H1 (cell line): Measurements from ENCODE around the gene PTPN12. TPM values are rescaled to one million over a fixed set of nuclear protein-coding genes. Genes with fewer than 3 reads are reported as not detected.

Experiments
- CTCF ChIA-PET: fragments of 300-600 bp; sonication (Branson Sonifier 250); formaldehyde crosslinking; loops from one replicate; lab custom pipeline; 2021; ENCODE audit not compliant: partially characterized antibody; lab: Charles Lee
- POLR2A ChIA-PET: fragments of 300-600 bp; sonication (Branson Sonifier 250); formaldehyde crosslinking; loops from one replicate; lab custom pipeline; 2021; ENCODE audit warnings: inconsistent platforms; ENCODE audit not compliant: partially characterized antibody; lab: Charles Lee
- DNase-seq, 2 experiments: peaks; one replicate each; pipeline versions ENCODE4 v3.0.0 to v3.0.0-alpha.2; 2010 to 2022; ENCODE audit warnings: low spot score in 2 of 2, low read depth in 1 of 2, mixed read lengths in 1 of 2
- FAIRE-seq: peaks from 2 replicates; lab custom pipeline; 2011; peaks lifted over from hg19 to GRCh38; lab: Jason Lieb, UNC
- H2AFZ ChIP-seq: 2 replicates; pipeline ENCODE4 v1.8.1; 2012; ENCODE audit warnings: low read length, inconsistent platforms
- H2AK5ac ChIP-seq: 2 replicates; pipeline ENCODE4 v1.6.1; 2013; ENCODE audit warnings: low read depth, low read length
- H2BK120ac ChIP-seq: replicated peaks from 2 replicates; pipeline ENCODE3; 2013; ENCODE audit warnings: low read depth, low read length, inconsistent platforms
- H2BK12ac ChIP-seq: 2 replicates; pipeline ENCODE4 v1.6.1; 2013; ENCODE audit warnings: low read depth, low read length
- H2BK15ac ChIP-seq: 2 replicates; pipeline ENCODE4 v1.6.1; 2013; ENCODE audit warnings: low read length
- H2BK20ac ChIP-seq: 2 replicates; pipeline ENCODE4 v1.6.1; 2013; ENCODE audit warnings: low read length
- H2BK5ac ChIP-seq: 2 replicates; pipeline ENCODE4 v1.6.1; 2013; ENCODE audit warnings: low read depth, low read length
- H3K14ac ChIP-seq: 2 replicates; pipeline ENCODE4 v1.6.1; 2013; ENCODE audit warnings: inconsistent platforms; ENCODE audit not compliant: insufficient read length
- H3K18ac ChIP-seq: 2 replicates; pipeline ENCODE4 v1.6.1; 2013; ENCODE audit warnings: low read length; ENCODE audit errors: extremely low read depth
- H3K23ac ChIP-seq: 2 replicates; pipeline ENCODE4 v1.6.1; 2013; ENCODE audit warnings: inconsistent platforms; ENCODE audit not compliant: insufficient read length
- H3K23me2 ChIP-seq: 2 replicates; pipeline ENCODE4 v1.6.1; 2013; ENCODE audit warnings: low read depth, low read length
- H3K27ac ChIP-seq: 2 replicates; pipeline ENCODE4 v1.6.1; 2011; ENCODE audit warnings: low read depth, low read length, inconsistent platforms
- H3K27me3 ChIP-seq, 4 experiments: replicated peaks in 1 of 4; 1 replicate in 1 of 4; 2 replicates in 3 of 4; pipeline versions ENCODE4 v1.6.1 to v1.8.1; 2011 to 2013; ENCODE audit warnings: low read length in 3 of 4, mild to moderate bottlenecking in 3 of 4, inconsistent platforms in 2 of 4, mixed read lengths in 2 of 4, moderate library complexity in 1 of 4; ENCODE audit not compliant: control insufficient read depth in 3 of 4, insufficient read depth in 3 of 4; ENCODE audit errors: extremely low read depth in 1 of 4
- H3K36me3 ChIP-seq, 4 experiments: 2 replicates each; pipeline versions ENCODE4 v1.6.1 to v1.8.1; 2011 to 2013; ENCODE audit warnings: mild to moderate bottlenecking in 4 of 4, low read length in 3 of 4, moderate library complexity in 2 of 4, control low read depth in 1 of 4, inconsistent platforms in 1 of 4; ENCODE audit not compliant: insufficient read depth in 4 of 4, control insufficient read depth in 2 of 4
- H3K4ac ChIP-seq: replicated peaks from 2 replicates; pipeline ENCODE3; 2013; ENCODE audit warnings: low read length, low read depth, mixed read lengths, inconsistent platforms; ENCODE audit not compliant: insufficient read length
- H3K4me1 ChIP-seq, 4 experiments: replicated peaks in 1 of 4; 1 replicate in 1 of 4; 2 replicates in 3 of 4; pipeline versions ENCODE4 v1.6.1 to v1.8.1; 2011 to 2013; ENCODE audit warnings: low read length in 3 of 4, inconsistent platforms in 2 of 4, mixed read lengths in 1 of 4; ENCODE audit not compliant: insufficient read depth in 4 of 4, control insufficient read depth in 3 of 4
- H3K4me2 ChIP-seq, 2 experiments: 2 replicates each; pipeline versions ENCODE4 v1.6.1 to v1.8.1; 2011 to 2013; ENCODE audit warnings: low read depth in 2 of 2, low read length in 2 of 2, control low read depth in 1 of 2, inconsistent platforms in 1 of 2, mild to moderate bottlenecking in 1 of 2; ENCODE audit not compliant: insufficient read depth in 1 of 2
- H3K4me3 ChIP-seq, 4 experiments: fragments of 200-600, 300-600 bp in 1 of 4; sonication (generic), shearing (Covaris generic), sonication (Bioruptor Twin) in 1 of 4; 2 replicates each; pipeline versions ENCODE4 v1.5.1 to v1.8.1; 2011 to 2016; ENCODE audit warnings: low read length in 4 of 4, low read depth in 3 of 4, control low read depth in 2 of 4, inconsistent platforms in 2 of 4, mild to moderate bottlenecking in 2 of 4, mixed read lengths in 1 of 4, moderate library complexity in 1 of 4; ENCODE audit not compliant: insufficient read depth in 2 of 4; ENCODE audit errors: extremely low read depth in 1 of 4
- H3K56ac ChIP-seq: replicated peaks from 2 replicates; pipeline ENCODE3; 2013; ENCODE audit warnings: low read depth, mild to moderate bottlenecking, mixed read lengths, low read length, inconsistent platforms; ENCODE audit not compliant: insufficient read length
- H3K79me1 ChIP-seq: 2 replicates; pipeline ENCODE4 v1.6.1; 2013; ENCODE audit warnings: low read depth, low read length, control low read depth
- H3K79me2 ChIP-seq, 2 experiments: 2 replicates each; pipeline versions ENCODE4 v1.6.1 to v1.8.1; 2012 to 2013; ENCODE audit warnings: low read length in 2 of 2, mild to moderate bottlenecking in 2 of 2, inconsistent platforms in 1 of 2; ENCODE audit not compliant: insufficient read depth in 2 of 2, control insufficient read depth in 1 of 2
- H3K9ac ChIP-seq, 4 experiments: replicated peaks in 1 of 4; 1 replicate in 1 of 4; 2 replicates in 3 of 4; pipeline versions ENCODE4 v1.6.1 to v1.8.1; 2011 to 2013; ENCODE audit warnings: low read depth in 3 of 4, low read length in 3 of 4, control low read depth in 2 of 4, mild to moderate bottlenecking in 2 of 4, moderate library complexity in 2 of 4, inconsistent platforms in 1 of 4; ENCODE audit errors: extremely low read depth in 1 of 4
- H3K9me3 ChIP-seq, 2 experiments: 2 replicates each; pipeline versions ENCODE4 v1.6.1 to v1.8.1; 2012 to 2013; ENCODE audit warnings: mild to moderate bottlenecking in 2 of 2, moderate library complexity in 2 of 2, control low read depth in 1 of 2, inconsistent platforms in 1 of 2, low read depth in 1 of 2, low read length in 1 of 2, mixed read lengths in 1 of 2; ENCODE audit not compliant: insufficient read depth in 2 of 2
- H4K20me1 ChIP-seq, 2 experiments: replicated peaks in 1 of 2; 2 replicates each; pipeline versions ENCODE3 to v1.8.1; 2011 to 2013; ENCODE audit warnings: inconsistent platforms in 2 of 2, low read length in 2 of 2, mild to moderate bottlenecking in 1 of 2; ENCODE audit not compliant: insufficient read depth in 2 of 2, control insufficient read depth in 1 of 2
- H4K5ac ChIP-seq: 2 replicates; pipeline ENCODE4 v1.6.1; 2013; ENCODE audit warnings: low read length, low read depth, mixed read lengths, inconsistent platforms; ENCODE audit not compliant: insufficient read length
- H4K8ac ChIP-seq: 2 replicates; pipeline ENCODE4 v1.8.0; 2013; ENCODE audit warnings: mild to moderate bottlenecking, moderate library complexity, low read length, inconsistent platforms; ENCODE audit not compliant: insufficient read depth; ENCODE audit errors: extremely low read depth
- H4K91ac ChIP-seq: replicated peaks from 2 replicates; pipeline ENCODE3; 2013; ENCODE audit warnings: low read length, mixed read lengths, inconsistent platforms; ENCODE audit not compliant: insufficient read length
- CTBP2 ChIP-seq: IDR thresholded peaks from 2 replicates; pipeline ENCODE4 v1.7.0; 2011; ENCODE audit warnings: borderline replicate concordance, mild to moderate bottlenecking, moderate library complexity, mixed read lengths, low read length; ENCODE audit not compliant: insufficient read depth, insufficient read length
- GABPA ChIP-seq: IDR thresholded peaks from 2 replicates; pipeline ENCODE4 v1.6.1; 2011; ENCODE audit warnings: mild to moderate bottlenecking, low read length, moderate library complexity, borderline replicate concordance; ENCODE audit not compliant: insufficient read depth
- GTF2F1 ChIP-seq: IDR thresholded peaks from 2 replicates; pipeline ENCODE4 v1.6.1; 2012; ENCODE audit warnings: low read depth, low read length, improper control_type of control experiment, borderline replicate concordance
- JUND ChIP-seq: IDR thresholded peaks from 2 replicates; pipeline ENCODE4 v1.6.1; 2011; ENCODE audit warnings: mild to moderate bottlenecking, improper control_type of control experiment, low read length
- POU5F1 ChIP-seq: IDR thresholded peaks from 2 replicates; pipeline ENCODE4 v1.6.1; 2011; ENCODE audit warnings: low read depth, mild to moderate bottlenecking, low read length, moderate library complexity
- SAP30 ChIP-seq: fragments of 300-600 bp; sonication (generic); IDR thresholded peaks from 2 replicates; pipeline ENCODE4 v1.7.1; 2012; ENCODE audit warnings: low read length, moderate library complexity, mild to moderate bottlenecking, inconsistent platforms; ENCODE audit not compliant: insufficient read depth, insufficient replicate concordance
- SIN3A ChIP-seq, 2 experiments: IDR thresholded peaks in 1 of 2; conservative IDR thresholded peaks in 1 of 2; 2 replicates each; pipeline ENCODE4 v1.6.1; 2011 to 2012; ENCODE audit warnings: low read length in 2 of 2, improper control_type of control experiment in 1 of 2, low read depth in 1 of 2, mild to moderate bottlenecking in 1 of 2
- SP1 ChIP-seq: IDR thresholded peaks from 2 replicates; pipeline ENCODE4 v1.6.1; 2011; ENCODE audit warnings: low read depth, low read length
- TAF1 ChIP-seq: IDR thresholded peaks from 2 replicates; pipeline ENCODE4 v1.6.1; 2011; ENCODE audit warnings: mild to moderate bottlenecking, low read depth, low read length
- TAF7 ChIP-seq: optimal IDR thresholded peaks from 2 replicates; pipeline ENCODE3; 2011; ENCODE audit warnings: low read depth, mild to moderate bottlenecking, inconsistent platforms, low read length, moderate library complexity, borderline replicate concordance
- ZNF274 ChIP-seq: IDR thresholded peaks from 2 replicates; pipeline ENCODE4 v1.7.0; 2012; ENCODE audit warnings: low read length, borderline replicate concordance; ENCODE audit errors: extremely low read depth
- polyA plus RNA-seq, 7 experiments: library from polyadenylated mRNA; depleted of rRNA in 3 of 7; stranded (reverse) in 5 of 7; unstranded in 2 of 7; fragments of >200 nt in 5 of 7; fragments of 200-250 nt in 2 of 7; gene quantifications; 1 replicate in 5 of 7; 2 replicates in 1 of 7; 4 replicates in 1 of 7; pipeline versions ENCODE4 v1.2.1 to v1.2.3, GENCODE V29; 2011 to 2013; ENCODE audit warnings: missing spikeins in 2 of 7, mixed read lengths in 2 of 7
- total RNA-seq: library from RNA; stranded (reverse); fragmentation: NEBNext Ultra II Directional; extraction: Animal tissue kit (Norgen Biotek cat#: 25700); gene quantifications from 2 replicates; pipeline ENCODE4 v1.2.1, GENCODE V29; 2021
- TF ChIP-seq, protein P1 (sequence below): IDR thresholded peaks from 2 replicates; pipeline ENCODE4 v1.6.1; 2012; ENCODE audit warnings: inconsistent platforms
- TF ChIP-seq, protein P2 (sequence below): IDR thresholded peaks from 2 replicates; pipeline ENCODE4 v1.6.1; 2011; ENCODE audit warnings: low read length, improper control_type of control experiment

PTPN12 gene
- total and polyA plus RNA-seq, 2 of the 8 experiments (the other 6 are each of a cell fraction or from before 2014, with no cell fraction given): 39.7 to 132 TPM

GRCh38 chr7:77528368-77528767 is 8.7 kb upstream of the PTPN12 start:
- Histone ChIP-seq H4K20me1 (peaks cover 0 to 1% of the 10 kb centered on the region in 2 experiments), H3K23ac (no peak overlapping the region), H2BK15ac (no peak overlapping the region), H3K79me1 (no peaks in the 10 kb centered on the region), H2AFZ (no peak overlapping the region), H3K27me3 (no peaks in the 10 kb centered on the region), H4K91ac (no peak overlapping the region), H3K4me1 (no peaks in the 10 kb centered on the region), H2AK5ac (no peak overlapping the region), H3K14ac (no peak overlapping the region), H3K4ac (no peak overlapping the region), H3K9me3 (no peaks in the 10 kb centered on the region), H3K9ac (no peak overlapping the region), H3K18ac (no peak overlapping the region), H3K56ac (no peak overlapping the region), H3K4me2 (no peak overlapping the region), H3K79me2 (no peaks in the 10 kb centered on the region), H4K8ac (no peak overlapping the region), H3K4me3 (no peak overlapping the region), H2BK5ac (no peak overlapping the region), H4K5ac (no peak overlapping the region), H2BK12ac (no peak overlapping the region), H3K27ac (no peak overlapping the region), H2BK20ac (no peak overlapping the region), H3K23me2 (no peaks in the 10 kb centered on the region), H2BK120ac (no peak overlapping the region), H3K36me3 (no peaks in the 10 kb centered on the region)
- DNase-seq (no peak), FAIRE-seq (no peak)
- POLR2A ChIA-PET: interaction anchor here (1.1 kb wide), 1 partner anchor 11 kb away, joined by 4 read pairs; no protein-coding TSS in a partner anchor
- CTCF ChIA-PET: interaction anchor here (0.8 to 1.2 kb wide), 2 partner anchors 15 to 113 kb away, joined by 3 to 6 read pairs; no protein-coding TSS in a partner anchor
- TF ChIP-seq JUND: no peak
- TF ChIP-seq TAF7: no peak
- TF ChIP-seq, protein P1, sequence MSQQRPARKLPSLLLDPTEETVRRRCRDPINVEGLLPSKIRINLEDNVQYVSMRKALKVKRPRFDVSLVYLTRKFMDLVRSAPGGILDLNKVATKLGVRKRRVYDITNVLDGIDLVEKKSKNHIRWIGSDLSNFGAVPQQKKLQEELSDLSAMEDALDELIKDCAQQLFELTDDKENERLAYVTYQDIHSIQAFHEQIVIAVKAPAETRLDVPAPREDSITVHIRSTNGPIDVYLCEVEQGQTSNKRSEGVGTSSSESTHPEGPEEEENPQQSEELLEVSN: no peak
- no peak for TF ChIP-seq SP1
- TF ChIP-seq GTF2F1: no peak
- TF ChIP-seq SIN3A (conservative IDR thresholded peaks at IDR 0.05 in 1 of 2, IDR thresholded peaks at IDR 0.05 in 1 of 2; ENCODE audit: low read depth in 1 of 2, low read length in 2 of 2): no peak
- no peak for TF ChIP-seq GABPA
- TF ChIP-seq CTBP2: no peak
- no peak for TF ChIP-seq TAF1
- no peak for TF ChIP-seq POU5F1
- TF ChIP-seq, protein P2, sequence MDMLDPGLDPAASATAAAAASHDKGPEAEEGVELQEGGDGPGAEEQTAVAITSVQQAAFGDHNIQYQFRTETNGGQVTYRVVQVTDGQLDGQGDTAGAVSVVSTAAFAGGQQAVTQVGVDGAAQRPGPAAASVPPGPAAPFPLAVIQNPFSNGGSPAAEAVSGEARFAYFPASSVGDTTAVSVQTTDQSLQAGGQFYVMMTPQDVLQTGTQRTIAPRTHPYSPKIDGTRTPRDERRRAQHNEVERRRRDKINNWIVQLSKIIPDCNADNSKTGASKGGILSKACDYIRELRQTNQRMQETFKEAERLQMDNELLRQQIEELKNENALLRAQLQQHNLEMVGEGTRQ: no peak
- TF ChIP-seq SAP30: no peak
- TF ChIP-seq ZNF274: no peak
